GM10266 (cell line): ENCODE results near the gene NBR1.
"Not testable (repeated sequence)": the region's sequence is repeated elsewhere in the genome, so short reads cannot be mapped to it uniquely, and the experiment has no call there.

ENCODE experiments used
- DNase-seq: peaks from one replicate; pipeline ENCODE4 v3.0.0; 2012; ENCODE audit errors: extremely low spot score
- TF ChIP-seq, protein P1 (sequence below): IDR thresholded peaks from 2 replicates; pipeline ENCODE4 v1.5.1; 2012; ENCODE audit warnings: mild to moderate bottlenecking, low read depth; ENCODE audit not compliant: control insufficient read depth, insufficient read depth; ENCODE audit errors: missing control alignments

The NBR1 gene

DNA sequence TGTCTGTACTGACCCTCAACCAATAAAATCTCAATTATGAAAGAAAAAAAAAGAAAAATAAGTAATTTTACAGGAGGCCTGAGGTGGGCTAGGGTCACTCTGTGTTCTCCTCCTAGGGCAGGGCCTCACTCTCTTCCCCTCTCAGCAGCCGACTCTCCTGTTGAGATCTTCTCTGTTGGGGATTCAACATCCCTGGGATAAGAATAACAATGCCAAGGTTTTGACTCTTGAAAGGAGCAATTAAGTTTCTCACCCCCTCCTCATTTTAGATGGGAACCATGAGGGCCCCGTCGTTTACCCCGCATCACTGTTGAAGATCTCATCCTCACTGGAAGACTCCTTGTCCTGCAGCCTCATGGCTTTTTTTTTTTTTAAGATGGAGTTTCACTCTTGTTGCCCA is 24.4 kb upstream of the NBR1 start:
- no peak for DNase-seq
- TF ChIP-seq, protein P1, sequence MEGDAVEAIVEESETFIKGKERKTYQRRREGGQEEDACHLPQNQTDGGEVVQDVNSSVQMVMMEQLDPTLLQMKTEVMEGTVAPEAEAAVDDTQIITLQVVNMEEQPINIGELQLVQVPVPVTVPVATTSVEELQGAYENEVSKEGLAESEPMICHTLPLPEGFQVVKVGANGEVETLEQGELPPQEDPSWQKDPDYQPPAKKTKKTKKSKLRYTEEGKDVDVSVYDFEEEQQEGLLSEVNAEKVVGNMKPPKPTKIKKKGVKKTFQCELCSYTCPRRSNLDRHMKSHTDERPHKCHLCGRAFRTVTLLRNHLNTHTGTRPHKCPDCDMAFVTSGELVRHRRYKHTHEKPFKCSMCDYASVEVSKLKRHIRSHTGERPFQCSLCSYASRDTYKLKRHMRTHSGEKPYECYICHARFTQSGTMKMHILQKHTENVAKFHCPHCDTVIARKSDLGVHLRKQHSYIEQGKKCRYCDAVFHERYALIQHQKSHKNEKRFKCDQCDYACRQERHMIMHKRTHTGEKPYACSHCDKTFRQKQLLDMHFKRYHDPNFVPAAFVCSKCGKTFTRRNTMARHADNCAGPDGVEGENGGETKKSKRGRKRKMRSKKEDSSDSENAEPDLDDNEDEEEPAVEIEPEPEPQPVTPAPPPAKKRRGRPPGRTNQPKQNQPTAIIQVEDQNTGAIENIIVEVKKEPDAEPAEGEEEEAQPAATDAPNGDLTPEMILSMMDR, result no peak

DNA sequence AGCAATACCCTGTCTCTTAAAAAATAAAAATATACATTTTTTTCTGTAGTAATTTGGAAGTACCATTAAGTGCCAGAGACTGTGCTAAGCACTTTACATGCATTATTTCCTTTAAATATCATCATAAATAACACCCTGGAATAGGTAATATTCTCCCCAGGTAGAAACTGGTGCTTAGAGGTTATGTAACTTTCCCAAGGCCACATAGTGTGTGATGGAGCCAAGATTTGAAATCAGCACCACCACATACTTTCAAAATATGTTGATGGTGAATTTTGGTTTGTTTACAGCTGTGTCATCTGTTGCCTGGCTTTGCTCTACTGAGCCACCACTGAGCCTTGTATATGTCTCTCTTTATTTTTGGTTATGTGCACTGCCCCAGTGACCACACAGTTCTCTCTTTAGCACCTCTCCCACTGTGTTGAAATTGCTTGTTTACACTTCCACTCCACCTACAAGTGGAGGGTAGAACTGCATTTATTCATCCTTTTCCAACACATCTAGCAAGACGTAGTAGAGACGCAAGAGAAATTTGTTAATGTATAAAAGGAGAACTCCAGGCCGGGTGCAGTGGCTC is 19.0 kb upstream of the NBR1 start:
- TF ChIP-seq, protein P1, result no peak
- no peak for DNase-seq

- not testable (repeated sequence) for DNase-seq
These were observed 17.7 kb upstream of the NBR1 start for GRCh38 chr17:43153197-43153835.

- no peak for DNase-seq
- TF ChIP-seq, protein P1, result no peak
These were observed 15.3 kb upstream of the NBR1 start for GRCh38 chr17:43155666-43156065.

GRCh38 chr17:43159232-43159631 is 11.8 kb upstream of the NBR1 start:
- DNase-seq, result not testable (repeated sequence)

GRCh38 chr17:43159957-43160356 is 11.1 kb upstream of the NBR1 start:
- DNase-seq, result not testable (repeated sequence)

- DNase-seq, result not testable (repeated sequence)
These were observed 5.0 kb upstream of the NBR1 start for GRCh38 chr17:43165971-43166370.

- peak; percentile 29 for DNase-seq
- TF ChIP-seq, protein P1, result no peak
These were observed 1.4 kb upstream of the NBR1 start for GRCh38 chr17:43169561-43170139.

DNA sequence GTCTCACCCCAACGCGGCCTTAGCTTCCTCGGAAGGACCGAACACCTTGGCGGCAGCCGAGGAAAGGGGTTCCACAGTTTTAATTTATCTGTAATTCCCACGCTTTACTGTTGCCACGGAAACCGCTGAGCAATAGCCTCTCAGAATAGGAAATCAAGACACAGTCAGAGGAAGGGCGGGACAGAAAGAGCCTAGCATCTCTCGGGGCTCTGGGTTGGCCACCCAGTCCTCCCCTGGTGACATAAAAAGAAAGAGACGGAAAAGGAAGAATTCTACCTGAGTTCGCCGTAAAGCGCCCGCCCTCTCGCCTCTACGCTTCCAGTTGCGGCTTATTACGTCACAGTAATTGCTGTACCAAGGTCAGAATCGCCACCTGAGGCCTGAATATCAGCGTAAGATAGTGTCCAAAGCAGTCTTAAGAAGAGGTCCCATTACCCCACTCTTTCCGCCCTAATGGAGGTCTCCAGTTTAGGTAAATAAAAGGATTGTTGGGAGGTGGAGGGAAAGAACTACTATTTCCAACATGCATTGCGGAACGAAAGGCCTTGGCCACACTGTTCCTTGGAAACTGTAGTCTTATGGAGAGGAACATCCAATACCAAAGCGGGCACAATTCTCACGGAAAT is 761 bp upstream of the NBR1 start:
- DNase-seq, result peak; percentile 95
- TF ChIP-seq, protein P1, result no peak
